ENCODE data around the gene CUBN. TPM values are rescaled to one million over a fixed set of nuclear protein-coding genes. Genes with fewer than 3 reads are reported as not detected.

The CUBN gene
- total RNA-seq, 1 experiment from 2014 or later = 0.07 TPM

DNA sequence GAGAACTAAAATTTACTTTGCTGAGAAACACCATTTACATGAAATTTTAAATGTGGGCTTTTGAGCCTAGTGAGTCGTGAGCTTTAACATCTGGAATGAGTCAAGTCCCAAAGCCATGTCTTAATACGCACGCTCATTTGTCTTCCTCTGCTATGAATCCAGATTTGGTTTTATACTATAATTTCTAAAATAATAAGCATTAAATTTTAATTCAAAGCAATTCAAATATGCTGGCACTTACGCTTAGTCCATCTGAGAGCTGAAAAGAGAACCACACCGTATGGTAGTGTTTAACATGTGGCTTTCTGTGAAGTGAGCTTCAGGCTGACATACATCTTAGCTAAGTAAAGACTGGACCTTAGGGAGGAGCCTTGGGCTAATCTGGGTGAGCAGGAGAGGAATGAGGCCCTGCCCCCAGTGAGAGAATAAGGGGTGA lies 52.2 kb downstream of the CUBN start:
- no peaks in the 10 kb centered on the region for H3K79me2 ChIP-seq (ENCODE audit: low read depth)
- H3K36me3 ChIP-seq (ENCODE audit: low read depth) = no peaks in the 10 kb centered on the region
- peaks cover 9% of the 10 kb centered on the region for H3F3A ChIP-seq (ENCODE audit: insufficient read depth, low read depth)
- H2AFZ ChIP-seq = no peak overlapping the region
- no peaks in the 10 kb centered on the region for H3K9me3 ChIP-seq (ENCODE audit: insufficient read depth, low read depth)
- H3K4me2 ChIP-seq = no peak overlapping the region
- no peak overlapping the region for H3K4me3 ChIP-seq
- ChIA-PET CTCF (no interaction called here), POLR2A (ENCODE audit: unreplicated experiment) (no interaction called here)
- intact Hi-C loops (cut with micrococcal nuclease; ENCODE audit: unreplicated experiment) = no loop called here
- TF ChIP-seq, protein P1, sequence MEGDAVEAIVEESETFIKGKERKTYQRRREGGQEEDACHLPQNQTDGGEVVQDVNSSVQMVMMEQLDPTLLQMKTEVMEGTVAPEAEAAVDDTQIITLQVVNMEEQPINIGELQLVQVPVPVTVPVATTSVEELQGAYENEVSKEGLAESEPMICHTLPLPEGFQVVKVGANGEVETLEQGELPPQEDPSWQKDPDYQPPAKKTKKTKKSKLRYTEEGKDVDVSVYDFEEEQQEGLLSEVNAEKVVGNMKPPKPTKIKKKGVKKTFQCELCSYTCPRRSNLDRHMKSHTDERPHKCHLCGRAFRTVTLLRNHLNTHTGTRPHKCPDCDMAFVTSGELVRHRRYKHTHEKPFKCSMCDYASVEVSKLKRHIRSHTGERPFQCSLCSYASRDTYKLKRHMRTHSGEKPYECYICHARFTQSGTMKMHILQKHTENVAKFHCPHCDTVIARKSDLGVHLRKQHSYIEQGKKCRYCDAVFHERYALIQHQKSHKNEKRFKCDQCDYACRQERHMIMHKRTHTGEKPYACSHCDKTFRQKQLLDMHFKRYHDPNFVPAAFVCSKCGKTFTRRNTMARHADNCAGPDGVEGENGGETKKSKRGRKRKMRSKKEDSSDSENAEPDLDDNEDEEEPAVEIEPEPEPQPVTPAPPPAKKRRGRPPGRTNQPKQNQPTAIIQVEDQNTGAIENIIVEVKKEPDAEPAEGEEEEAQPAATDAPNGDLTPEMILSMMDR (conservative IDR thresholded peaks at IDR 0.05) = no peak
- no peak for TF ChIP-seq EZH2 (IDR thresholded peaks at IDR 0.05; ENCODE audit: low read depth)
- no peaks in the 10 kb centered on the region for H3K27me3 ChIP-seq (ENCODE audit: insufficient read depth, low read depth)
- H3K27ac ChIP-seq = no peak overlapping the region
- DNase-seq = no peak
- no TSS peak for BruUV-seq (replicated peaks)
- peaks cover 25% of the 10 kb centered on the region for H3K4me1 ChIP-seq (replicated peaks; ENCODE audit: insufficient read depth)
- H4K20me1 ChIP-seq (ENCODE audit: insufficient read depth) = no peaks in the 10 kb centered on the region
- H3K9me2 ChIP-seq (ENCODE audit: insufficient read depth) = no peaks in the 10 kb centered on the region

DNA sequence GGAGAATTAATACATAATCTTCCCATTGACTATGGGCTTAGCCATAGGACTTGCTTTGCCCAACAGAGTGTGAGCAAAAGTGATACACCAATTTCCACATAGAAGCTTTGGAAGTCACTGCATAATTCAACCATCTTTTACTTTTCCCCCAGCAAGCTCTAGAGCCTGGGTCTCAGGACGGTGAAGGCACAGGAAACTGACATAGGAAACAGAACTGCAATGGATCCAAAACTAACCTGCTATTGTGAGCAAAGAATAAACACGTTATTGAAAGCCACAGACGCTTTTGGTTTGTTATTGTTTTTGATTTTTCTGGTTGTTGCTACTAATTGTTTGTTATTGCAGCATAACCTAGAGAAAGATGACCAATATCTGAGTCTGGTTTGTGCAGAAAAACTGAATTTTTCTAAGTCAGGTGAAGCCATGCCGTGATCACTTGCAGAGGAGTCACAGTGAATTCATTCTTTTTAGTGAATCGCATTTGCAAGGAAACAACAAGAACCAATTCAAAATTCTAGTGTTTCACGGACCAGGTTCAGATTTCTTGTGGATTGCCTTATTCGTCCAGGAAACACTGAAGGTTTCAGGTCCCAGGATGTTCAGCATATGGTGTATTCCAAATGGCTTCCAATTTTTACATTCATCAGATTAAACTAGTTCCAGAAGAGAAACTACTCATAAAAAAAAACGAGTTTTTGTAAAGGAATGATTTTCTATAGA lies 52.8 kb downstream of the CUBN start:
- peak overlapping the region; percentile 89; the same call in 1 of the 2 replicates for H3K27ac ChIP-seq
- BruUV-seq (replicated peaks) = no TSS peak
- no peak for TF ChIP-seq EZH2 (IDR thresholded peaks at IDR 0.05; ENCODE audit: low read depth)
- TF ChIP-seq, protein P1 (conservative IDR thresholded peaks at IDR 0.05) = no peak
- H4K20me1 ChIP-seq (ENCODE audit: insufficient read depth) = no peaks in the 10 kb centered on the region
- no peak overlapping the region; the same call in 1 of the 2 replicates for H3K4me2 ChIP-seq
- ChIA-PET POLR2A (ENCODE audit: unreplicated experiment) (no interaction called here), CTCF (no interaction called here)
- DNase-seq = no peak
- no peaks in the 10 kb centered on the region for H3K27me3 ChIP-seq (ENCODE audit: insufficient read depth, low read depth)
- no peak overlapping the region for H3K4me3 ChIP-seq
- H3K79me2 ChIP-seq (ENCODE audit: low read depth) = no peaks in the 10 kb centered on the region
- no peaks in the 10 kb centered on the region for H3K36me3 ChIP-seq (ENCODE audit: low read depth)
- intact Hi-C loops (cut with micrococcal nuclease; ENCODE audit: unreplicated experiment) = no loop called here
- H2AFZ ChIP-seq = no peak overlapping the region
- H3K4me1 ChIP-seq (replicated peaks; ENCODE audit: insufficient read depth) = peaks cover 25% of the 10 kb centered on the region
- no peaks in the 10 kb centered on the region for H3K9me2 ChIP-seq (ENCODE audit: insufficient read depth)
- H3K9me3 ChIP-seq (ENCODE audit: insufficient read depth, low read depth) = no peaks in the 10 kb centered on the region
- peaks cover 9% of the 10 kb centered on the region for H3F3A ChIP-seq (ENCODE audit: insufficient read depth, low read depth)

DNA sequence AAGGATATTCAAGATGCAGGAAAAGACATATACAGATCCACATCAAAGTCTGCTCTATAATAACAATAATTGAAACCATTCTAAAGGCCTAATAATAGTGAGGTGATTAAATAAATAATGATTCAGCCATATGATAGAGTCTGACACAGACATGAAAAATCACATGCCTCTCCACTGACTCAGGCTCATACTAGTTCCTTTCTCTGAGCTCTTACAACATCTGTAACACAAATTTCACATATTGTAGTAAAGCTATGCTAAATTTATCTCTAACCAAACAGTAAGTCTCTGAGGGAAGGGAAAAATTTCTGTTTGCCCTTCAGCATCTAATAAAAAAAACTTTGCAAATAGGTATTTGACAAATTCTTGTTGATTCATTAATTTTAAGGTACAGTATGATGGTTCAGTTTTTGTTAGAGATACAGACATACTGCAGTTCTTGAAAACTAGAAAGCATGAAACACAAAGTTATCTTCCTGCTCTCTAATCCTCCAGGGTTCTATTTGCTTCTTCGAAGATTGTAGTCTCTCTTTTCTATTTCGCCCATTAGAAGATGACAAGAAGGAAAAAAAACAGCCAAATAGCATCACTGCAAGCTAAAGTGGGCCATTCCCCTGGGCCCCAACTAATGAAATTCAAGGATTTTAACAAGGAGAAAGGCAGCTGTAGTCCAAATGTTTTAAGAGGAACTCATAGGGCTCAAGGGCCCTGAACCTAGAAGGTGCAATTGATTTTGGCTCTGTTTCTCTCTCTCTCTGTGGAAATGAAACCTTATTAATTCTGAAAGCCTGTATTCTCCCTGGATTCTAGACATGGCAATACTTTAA lies 53.9 kb downstream of the CUBN start:
- H4K20me1 ChIP-seq (ENCODE audit: insufficient read depth) = no peaks in the 10 kb centered on the region
- no peaks in the 10 kb centered on the region for H3K36me3 ChIP-seq (ENCODE audit: low read depth)
- no peaks in the 10 kb centered on the region for H3K9me3 ChIP-seq (ENCODE audit: insufficient read depth, low read depth)
- peak overlapping the region; percentile 89 for H3K27ac ChIP-seq
- H3K9me2 ChIP-seq (ENCODE audit: insufficient read depth) = no peaks in the 10 kb centered on the region
- peak overlapping the region; percentile 56 for H3K4me2 ChIP-seq
- BruUV-seq (replicated peaks) = no TSS peak
- TF ChIP-seq, protein P1 (conservative IDR thresholded peaks at IDR 0.05) = no peak
- TF ChIP-seq EZH2 (IDR thresholded peaks at IDR 0.05; ENCODE audit: low read depth) = no peak
- intact Hi-C loops (cut with micrococcal nuclease; ENCODE audit: unreplicated experiment) = no loop called here
- POLR2A ChIA-PET (ENCODE audit: unreplicated experiment) = interaction anchor here (0.7 kb wide), 1 partner anchor 274 kb away, joined by 3 read pairs; no protein-coding TSS in a partner anchor
- H3K4me1 ChIP-seq (replicated peaks; ENCODE audit: insufficient read depth) = peaks cover 25% of the 10 kb centered on the region
- CTCF ChIA-PET = no interaction called here
- H2AFZ ChIP-seq = no peak overlapping the region; the same call in 1 of the 2 replicates
- H3F3A ChIP-seq (ENCODE audit: insufficient read depth, low read depth) = peaks cover 9% of the 10 kb centered on the region
- no peak overlapping the region for H3K4me3 ChIP-seq
- peak in 1 of 2 experiments; percentile 88 for DNase-seq
- H3K27me3 ChIP-seq (ENCODE audit: insufficient read depth, low read depth) = no peaks in the 10 kb centered on the region
- H3K79me2 ChIP-seq (ENCODE audit: low read depth) = no peaks in the 10 kb centered on the region
